Measurements from ENCODE around the gene CCDC150.

Gene CCDC150

GRCh38 chr2:196594158-196594557 is 45.4 kb upstream of the CCDC150 start:
- no peak for DNase-seq (ENCODE audit: low read depth in 1 of 2, low spot score in 1 of 2)
- Histone ChIP-seq H3K27me3 (ENCODE audit: insufficient read depth, poor library complexity, severe bottlenecking) (peaks cover 49% of the 10 kb centered on the region), H3K27ac (replicated peaks) (no peak overlapping the region), H3K4me3 (replicated peaks; ENCODE audit: insufficient read depth, low read length) (no peak overlapping the region)
- TF ChIP-seq SPI1 (IDR thresholded peaks at IDR 0.05; ENCODE audit: borderline replicate concordance, low read depth), result no peak
- TF ChIP-seq REST (IDR thresholded peaks at IDR 0.05; ENCODE audit: insufficient replicate concordance, low read depth), result no peak
- TF ChIP-seq GABPA (IDR thresholded peaks at IDR 0.05; ENCODE audit: low read depth), result no peak
- TF ChIP-seq CTCF (IDR thresholded peaks at IDR 0.05; ENCODE audit: insufficient read depth, low read length), result no peak
- no peak for TF ChIP-seq POLR2AphosphoS5 (IDR thresholded peaks at IDR 0.05; ENCODE audit: low read depth)

GRCh38 chr2:196597531-196597930 is 42.0 kb upstream of the CCDC150 start:
- no peak for DNase-seq (ENCODE audit: low read depth in 1 of 2, low spot score in 1 of 2)
- Histone ChIP-seq H3K4me3 (replicated peaks; ENCODE audit: insufficient read depth, low read length) (no peak overlapping the region), H3K27ac (replicated peaks) (no peak overlapping the region), H3K27me3 (ENCODE audit: insufficient read depth, poor library complexity, severe bottlenecking) (peaks cover 23% of the 10 kb centered on the region)
- no peak for TF ChIP-seq POLR2AphosphoS5 (IDR thresholded peaks at IDR 0.05; ENCODE audit: low read depth)
- no peak for TF ChIP-seq SPI1 (IDR thresholded peaks at IDR 0.05; ENCODE audit: borderline replicate concordance, low read depth)
- TF ChIP-seq GABPA (IDR thresholded peaks at IDR 0.05; ENCODE audit: low read depth), result no peak
- no peak for TF ChIP-seq REST (IDR thresholded peaks at IDR 0.05; ENCODE audit: insufficient replicate concordance, low read depth)
- TF ChIP-seq CTCF (IDR thresholded peaks at IDR 0.05; ENCODE audit: insufficient read depth, low read length), result no peak

GRCh38 chr2:196598412-196598811 is 41.1 kb upstream of the CCDC150 start:
- Histone ChIP-seq H3K4me3 (replicated peaks; ENCODE audit: insufficient read depth, low read length) (no peak overlapping the region), H3K27ac (replicated peaks) (no peak overlapping the region), H3K27me3 (ENCODE audit: insufficient read depth, poor library complexity, severe bottlenecking) (peaks cover 21% of the 10 kb centered on the region)
- no peak for DNase-seq (ENCODE audit: low read depth in 1 of 2, low spot score in 1 of 2)
- no peak for TF ChIP-seq SPI1 (IDR thresholded peaks at IDR 0.05; ENCODE audit: borderline replicate concordance, low read depth)
- TF ChIP-seq GABPA (IDR thresholded peaks at IDR 0.05; ENCODE audit: low read depth), result no peak
- TF ChIP-seq POLR2AphosphoS5 (IDR thresholded peaks at IDR 0.05; ENCODE audit: low read depth), result no peak
- TF ChIP-seq REST (IDR thresholded peaks at IDR 0.05; ENCODE audit: insufficient replicate concordance, low read depth), result no peak
- no peak for TF ChIP-seq CTCF (IDR thresholded peaks at IDR 0.05; ENCODE audit: insufficient read depth, low read length)

Measured in HL-60 (cell line).